ENCODE results near the gene PCNT.

GRCh38 chr21:46295996-46296752 is 27.8 kb upstream of the PCNT start:
- no peak for TF ChIP-seq CTCF (IDR thresholded peaks at IDR 0.05)
- no peak for TF ChIP-seq ZFX (IDR thresholded peaks at IDR 0.05; ENCODE audit: borderline replicate concordance)

Measured in 22Rv1 (cell line).